Psoas muscle (tissue), 8 donors: Measurements from ENCODE around the gene WDR41. TPM values are rescaled to one million over a fixed set of nuclear protein-coding genes. Genes with fewer than 3 reads are reported as not detected.
A peak's percentile ranks its signal among the peaks of the same experiment; 100 is the strongest.

Source experiments
- ATAC-seq, 4 donors: fragments of 200-7000 bp; cut with Tn5 transposase; one replicate each; pipeline ENCODE4 v1.9.1; 2020; ENCODE audit warnings: moderate library complexity in 3 of 4, mild to moderate bottlenecking in 2 of 4
- DNase-seq, 2 donors: peaks; one replicate each; pipeline ENCODE4 v3.0.0-alpha.2; 2020
- H3K27ac ChIP-seq: fragments of 200-600 bp; one replicate; pipeline ENCODE4 v1.8.0; 2022
- H3K27me3 ChIP-seq, 3 donors: fragments of 200-600 bp in 1 of 3; one replicate each; pipeline versions ENCODE4 v1.6.1 to v1.8.0; 2013 to 2022; ENCODE audit warnings: low read length in 2 of 3, mild to moderate bottlenecking in 2 of 3, moderate library complexity in 1 of 3; ENCODE audit not compliant: insufficient read depth in 3 of 3
- H3K36me3 ChIP-seq, 2 donors: fragments of 200-600 bp in 1 of 2; one replicate each; pipeline versions ENCODE4 v1.6.1 to v1.8.0; 2013 to 2022; ENCODE audit warnings: low read depth in 1 of 2, mild to moderate bottlenecking in 1 of 2, moderate library complexity in 1 of 2; ENCODE audit not compliant: insufficient read depth in 1 of 2
- H3K4me1 ChIP-seq: fragments of 200-600 bp; one replicate; pipeline ENCODE4 v1.8.0; 2022
- H3K4me3 ChIP-seq: fragments of 200-600 bp; one replicate; pipeline ENCODE4 v1.8.0; 2022; ENCODE audit warnings: mild to moderate bottlenecking
- H3K9me3 ChIP-seq: fragments of 200-600 bp; one replicate; pipeline ENCODE4 v1.8.0; 2022
- WGBS, 3 donors: extraction: QIAGEN DNeasy Blood & Tissue Kit; methylation state at CpG; one replicate each; pipeline versions ENCODE4 v1.1.6 to v1.1.7; 2013; 5-methylcytosine and 5-hydroxymethylcytosine counted together
- intact Hi-C, 2 donors: fragments of 100-400 bp; cut with DNase I; formaldehyde crosslinking; loops; one replicate each; pipeline versions ENCODE4 v1.11.0 to v1.14.2; 2022
- polyA plus RNA-seq, 3 donors: library from polyadenylated mRNA; stranded (reverse); fragments of 200-250 nt; gene quantifications; one replicate each; pipeline ENCODE4 v1.2.3, GENCODE V29; 2013
- total RNA-seq, 4 donors: library from RNA; stranded (reverse); fragmentation: NEBNext Ultra II Directional in 2 of 4; extraction: Animal tissue kit (Norgen Biotek cat#: 25700) in 2 of 4; gene quantifications; one replicate each; pipeline versions ENCODE4 v1.2.1 to v1.2.4, GENCODE V29; 2021 to 2023
- TF ChIP-seq, protein P1 (sequence below): fragments of 200-600 bp; IDR thresholded peaks from one replicate; pipeline ENCODE4 v1.8.0; 2022; ENCODE audit warnings: antibody characterized with exemption
- donor health status: healthy with polysubstance abuse.
- donor health status: DM: no; HTN: no; CAD: no; lungs with moderate emphysema.
- donor health status: Bipolar disorder and iron deficiency.
- donor health status: healthy.
- donor health status: DM: yes; HTN: yes; CAD: no.
- donor health status: DM: no; HTN: no; CAD: no.
- donor health status: DM: no; HTN: no; CAD: no.
- donor health status: DM: yes; HTN: yes; CAD: no.

WDR41 gene
- total and polyA plus RNA-seq, 7 donors = 17.1 to 32.2 (median 26.6) TPM

DNA sequence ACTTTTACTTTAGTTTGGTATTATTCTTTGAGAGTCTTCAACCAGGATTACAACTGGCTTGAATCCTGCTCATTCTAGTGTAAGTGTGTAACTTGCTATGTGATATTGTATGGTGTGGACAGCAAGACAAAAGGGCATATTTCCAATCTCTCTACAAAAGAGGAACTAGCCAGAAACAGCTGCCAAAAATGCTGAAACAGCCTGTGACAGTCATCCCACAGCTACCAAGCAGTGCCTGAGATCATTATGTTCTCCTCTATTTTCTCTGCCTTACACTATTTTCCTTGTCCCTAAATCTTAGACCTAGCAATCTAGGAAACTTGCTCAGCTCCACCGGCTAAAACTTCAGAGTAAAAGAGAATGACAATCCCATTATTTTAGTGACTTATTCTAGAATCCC lies 42.8 kb downstream of the WDR41 start:
- WGBS, 3 donors = 80 to 83% (median 82%) methylated on average over 1 of the region's 1 CpG
- intact Hi-C loops = no loop called here
- no peaks in the 10 kb centered on the region for H3K9me3 ChIP-seq

DNA sequence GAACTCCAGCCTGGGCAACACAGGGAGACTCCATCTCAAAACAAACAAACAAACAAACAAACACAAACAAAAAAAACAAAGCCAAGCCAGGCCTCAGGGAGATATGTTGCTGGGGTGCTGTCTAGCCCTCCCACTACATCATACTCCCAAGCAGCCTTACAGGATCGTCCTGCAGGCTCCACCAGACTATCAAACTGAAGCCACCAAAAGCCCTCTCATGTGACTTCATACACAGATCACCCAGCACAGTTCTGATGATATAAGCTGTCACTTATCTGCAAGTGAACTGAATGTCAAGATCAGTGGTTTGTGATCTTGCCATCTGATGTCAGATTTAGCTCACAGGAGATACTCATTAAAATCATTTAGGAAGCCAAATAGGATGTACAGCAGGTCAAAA lies 43.3 kb downstream of the WDR41 start:
- H3K27ac ChIP-seq = no peak overlapping the region
- ATAC-seq = no peak
- intact Hi-C loops = no loop called here

More for the DNA sequence above, 42.8 kb downstream of the WDR41 start:
- peaks cover 6 to 51% of the 10 kb centered on the region in 2 donors for H3K36me3 ChIP-seq
- ATAC-seq (peak in 1 of 4 donors; percentile 43), DNase-seq (no peak)
- H3K4me3 ChIP-seq = no peak overlapping the region
- H3K4me1 ChIP-seq = no peaks in the 10 kb centered on the region
- H3K27ac ChIP-seq = no peak overlapping the region
- TF ChIP-seq, protein P1, sequence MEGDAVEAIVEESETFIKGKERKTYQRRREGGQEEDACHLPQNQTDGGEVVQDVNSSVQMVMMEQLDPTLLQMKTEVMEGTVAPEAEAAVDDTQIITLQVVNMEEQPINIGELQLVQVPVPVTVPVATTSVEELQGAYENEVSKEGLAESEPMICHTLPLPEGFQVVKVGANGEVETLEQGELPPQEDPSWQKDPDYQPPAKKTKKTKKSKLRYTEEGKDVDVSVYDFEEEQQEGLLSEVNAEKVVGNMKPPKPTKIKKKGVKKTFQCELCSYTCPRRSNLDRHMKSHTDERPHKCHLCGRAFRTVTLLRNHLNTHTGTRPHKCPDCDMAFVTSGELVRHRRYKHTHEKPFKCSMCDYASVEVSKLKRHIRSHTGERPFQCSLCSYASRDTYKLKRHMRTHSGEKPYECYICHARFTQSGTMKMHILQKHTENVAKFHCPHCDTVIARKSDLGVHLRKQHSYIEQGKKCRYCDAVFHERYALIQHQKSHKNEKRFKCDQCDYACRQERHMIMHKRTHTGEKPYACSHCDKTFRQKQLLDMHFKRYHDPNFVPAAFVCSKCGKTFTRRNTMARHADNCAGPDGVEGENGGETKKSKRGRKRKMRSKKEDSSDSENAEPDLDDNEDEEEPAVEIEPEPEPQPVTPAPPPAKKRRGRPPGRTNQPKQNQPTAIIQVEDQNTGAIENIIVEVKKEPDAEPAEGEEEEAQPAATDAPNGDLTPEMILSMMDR = no peak
- H3K27me3 ChIP-seq = no peaks in the 10 kb centered on the region

DNA sequence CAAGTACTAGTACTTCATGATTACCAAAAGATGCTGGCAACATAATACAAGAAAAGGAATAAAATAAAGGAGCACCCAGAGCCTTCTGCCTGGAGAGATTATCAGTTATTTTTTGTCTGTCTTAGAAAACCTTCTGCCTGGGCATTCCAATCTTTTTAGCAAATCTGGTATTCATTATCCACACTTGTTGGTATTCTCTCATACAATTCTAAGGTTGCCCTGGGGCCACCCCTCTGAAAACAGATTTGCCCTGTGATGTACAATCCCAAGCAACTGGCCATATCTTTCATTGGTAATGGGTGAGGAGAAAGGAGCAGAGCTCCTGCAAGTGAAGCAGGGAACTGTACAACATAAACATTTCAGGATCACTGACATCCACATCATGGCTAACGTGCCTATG lies 47.8 kb downstream of the WDR41 start:
- H3K27me3 ChIP-seq = no peaks in the 10 kb centered on the region
- H3K4me3 ChIP-seq = no peak overlapping the region
- peaks cover 6 to 36% of the 10 kb centered on the region in 2 donors for H3K36me3 ChIP-seq
- WGBS, 3 donors = 97 to 100% (median 99%) methylated on average over 1 of the region's 1 CpG
- no peak for DNase-seq
- no peak overlapping the region for H3K27ac ChIP-seq
- TF ChIP-seq, protein P1 = no peak
- H3K4me1 ChIP-seq = no peaks in the 10 kb centered on the region
- no peak for ATAC-seq
- no peaks in the 10 kb centered on the region for H3K9me3 ChIP-seq
- intact Hi-C loops = no loop called here

More for the DNA sequence above, 43.3 kb downstream of the WDR41 start:
- Histone ChIP-seq H3K36me3 (peaks cover 6 to 46% of the 10 kb centered on the region in 2 donors), H3K27me3 (no peaks in the 10 kb centered on the region), H3K9me3 (no peaks in the 10 kb centered on the region), H3K4me3 (no peak overlapping the region), H3K4me1 (no peaks in the 10 kb centered on the region)
- TF ChIP-seq, protein P1 = no peak
- no peak for DNase-seq
- WGBS, 3 donors = 88 to 95% (median 93%) methylated on average over 1 of the region's 1 CpG

DNA sequence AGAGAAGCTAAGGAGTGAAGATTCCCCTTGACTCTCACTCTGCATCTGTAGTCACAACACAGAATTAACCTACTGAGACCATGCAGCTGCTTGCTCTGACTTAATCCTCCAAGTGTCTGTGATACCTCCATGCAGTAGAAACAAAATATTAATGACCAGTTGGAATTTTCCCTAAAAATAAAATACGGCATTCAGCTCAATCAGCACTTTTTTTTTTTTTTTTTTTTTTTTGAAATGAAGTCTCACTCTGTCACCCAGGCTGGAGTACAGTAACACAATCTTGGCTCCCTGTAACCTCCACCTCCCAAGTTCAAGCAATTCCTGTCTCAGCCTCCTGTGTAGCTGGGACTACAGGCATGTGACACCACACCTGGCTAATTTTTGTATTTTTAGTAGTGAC lies 48.4 kb downstream of the WDR41 start:
- Histone ChIP-seq H3K4me1 (no peaks in the 10 kb centered on the region), H3K36me3 (peaks cover 6 to 30% of the 10 kb centered on the region in 2 donors), H3K27me3 (no peaks in the 10 kb centered on the region), H3K4me3 (no peak overlapping the region), H3K9me3 (no peaks in the 10 kb centered on the region), H3K27ac (no peak overlapping the region)
- TF ChIP-seq, protein P1 = no peak
- DNase-seq (no peak), ATAC-seq (no peak)
- intact Hi-C loops = no loop called here
- 55 to 80% (median 56%) methylated on average over 1 of the region's 1 CpG for WGBS, 3 donors

DNA sequence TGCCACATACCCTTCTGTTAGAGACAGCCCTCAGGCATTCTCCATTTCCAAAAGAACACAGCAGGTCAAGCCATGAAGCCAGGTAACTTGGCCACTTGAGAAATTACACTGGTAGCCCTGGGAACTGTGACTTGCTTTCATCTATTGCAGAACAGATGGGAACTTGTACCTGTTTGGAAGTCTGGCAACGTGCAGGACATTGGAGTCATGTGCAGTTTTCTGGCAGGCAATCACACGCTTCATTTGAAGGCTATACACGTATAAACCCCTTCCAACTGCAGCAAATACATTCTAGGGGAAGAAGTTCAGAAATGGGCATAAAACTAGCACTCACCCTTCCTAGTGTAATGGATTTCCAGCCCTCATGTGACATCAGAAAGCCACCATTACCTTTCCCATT lies 54.0 kb downstream of the WDR41 start:
- DNase-seq (no peak), ATAC-seq (no peak)
- Histone ChIP-seq H3K9me3 (no peaks in the 10 kb centered on the region), H3K4me3 (no peak overlapping the region), H3K36me3 (peaks cover 6 to 69% of the 10 kb centered on the region in 2 donors), H3K27ac (no peak overlapping the region), H3K4me1 (no peaks in the 10 kb centered on the region), H3K27me3 (no peaks in the 10 kb centered on the region)
- WGBS, 3 donors = 65 to 84% (median 69%) methylated on average over 3 of the region's 3 CpGs
- TF ChIP-seq, protein P1 = no peak
- intact Hi-C loops = no loop called here
